Liver (tissue), 9 donors: ENCODE results near the gene TMCO4. TPM values are rescaled to one million over a fixed set of nuclear protein-coding genes. Genes with fewer than 3 reads are reported as not detected.

Experiments used
- DNase-seq: peaks from one replicate; pipeline ENCODE4 v3.0.0-alpha.2; 2017; ENCODE audit warnings: low spot score
- H3K27ac ChIP-seq, 2 donors: one replicate each; pipeline ENCODE4 v1.7.0; 2013; ENCODE audit warnings: inconsistent platforms in 2 of 2, low read length in 2 of 2, control low read depth in 1 of 2, low read depth in 1 of 2, mild to moderate bottlenecking in 1 of 2
- H3K27me3 ChIP-seq, 4 donors: one replicate each; pipeline versions ENCODE4 v1.6.1 to v1.7.0; 2013; ENCODE audit warnings: low read length in 3 of 4, inconsistent platforms in 1 of 4, mild to moderate bottlenecking in 1 of 4, moderate library complexity in 1 of 4; ENCODE audit not compliant: control insufficient read depth in 4 of 4, insufficient read depth in 4 of 4
- H3K36me3 ChIP-seq, 4 donors: one replicate each; pipeline versions ENCODE4 v1.6.1 to v1.7.0; 2013; ENCODE audit warnings: low read length in 3 of 4, mild to moderate bottlenecking in 3 of 4, low read depth in 1 of 4, moderate library complexity in 1 of 4; ENCODE audit not compliant: control insufficient read depth in 4 of 4, insufficient read depth in 3 of 4
- H3K4me1 ChIP-seq, 4 donors: one replicate each; pipeline versions ENCODE4 v1.6.1 to v1.7.0; 2013; ENCODE audit warnings: low read length in 3 of 4, mild to moderate bottlenecking in 3 of 4, moderate library complexity in 1 of 4; ENCODE audit not compliant: control insufficient read depth in 4 of 4, insufficient read depth in 4 of 4
- H3K4me3 ChIP-seq, 3 donors: one replicate each; pipeline versions ENCODE4 v1.6.1 to v1.7.0; 2013; ENCODE audit warnings: low read length in 3 of 3, control low read depth in 1 of 3, low read depth in 1 of 3, mild to moderate bottlenecking in 1 of 3
- H3K9ac ChIP-seq, 2 donors: one replicate each; pipeline ENCODE4 v1.7.0; 2013; ENCODE audit warnings: low read length in 2 of 2, mild to moderate bottlenecking in 2 of 2, moderate library complexity in 2 of 2, control low read depth in 1 of 2, low read depth in 1 of 2
- H3K9me3 ChIP-seq, 4 donors: one replicate each; pipeline versions ENCODE4 v1.6.1 to v1.7.0; 2013; ENCODE audit warnings: low read length in 3 of 4; ENCODE audit not compliant: control insufficient read depth in 4 of 4
- ATF3 ChIP-seq: IDR thresholded peaks from 2 replicates; pipeline ENCODE4 v1.6.1; 2016; ENCODE audit warnings: antibody characterized with exemption
- EGR1 ChIP-seq, 2 donors: IDR thresholded peaks; 2 replicates each; pipeline ENCODE4 v1.6.1; 2016 to 2018; ENCODE audit warnings: antibody characterized with exemption in 2 of 2, low read depth in 2 of 2
- FOXA1 ChIP-seq: IDR thresholded peaks from 2 replicates; pipeline ENCODE4 v1.6.1; 2016; ENCODE audit warnings: antibody characterized with exemption
- FOXA2 ChIP-seq: IDR thresholded peaks from 2 replicates; pipeline ENCODE4 v1.6.1; 2016; ENCODE audit warnings: antibody characterized with exemption
- GABPA ChIP-seq, 2 donors: IDR thresholded peaks in 1 of 2; conservative IDR thresholded peaks in 1 of 2; 2 replicates each; pipeline ENCODE4 v1.6.1; 2016; ENCODE audit warnings: antibody characterized with exemption in 2 of 2, mild to moderate bottlenecking in 1 of 2, moderate library complexity in 1 of 2
- HNF4A ChIP-seq, 2 donors: conservative IDR thresholded peaks; 2 replicates each; pipeline ENCODE4 v1.6.1; 2016; ENCODE audit warnings: antibody characterized with exemption in 2 of 2, mild to moderate bottlenecking in 2 of 2
- HNF4G ChIP-seq: IDR thresholded peaks from 2 replicates; pipeline ENCODE4 v1.6.1; 2016; ENCODE audit warnings: antibody characterized with exemption
- JUND ChIP-seq, 2 donors: IDR thresholded peaks; 2 replicates each; pipeline ENCODE4 v1.6.1; 2016; ENCODE audit warnings: antibody characterized with exemption in 2 of 2
- MAX ChIP-seq: IDR thresholded peaks from 2 replicates; pipeline ENCODE4 v1.6.1; 2016; ENCODE audit warnings: antibody characterized with exemption
- NR2F2 ChIP-seq: IDR thresholded peaks from 2 replicates; pipeline ENCODE4 v1.6.1; 2016; ENCODE audit warnings: antibody characterized with exemption
- RAD21 ChIP-seq, 2 donors: IDR thresholded peaks; 2 replicates each; pipeline ENCODE4 v1.6.1; 2016; ENCODE audit warnings: antibody characterized with exemption in 2 of 2, mild to moderate bottlenecking in 2 of 2
- REST ChIP-seq: IDR thresholded peaks from 2 replicates; pipeline ENCODE4 v1.6.1; 2016; ENCODE audit warnings: antibody characterized with exemption, mild to moderate bottlenecking
- RXRA ChIP-seq, 2 donors: IDR thresholded peaks; 2 replicates each; pipeline ENCODE4 v1.6.1; 2017 to 2018; ENCODE audit warnings: antibody characterized with exemption in 2 of 2, mild to moderate bottlenecking in 1 of 2
- SP1 ChIP-seq: IDR thresholded peaks from 2 replicates; pipeline ENCODE4 v1.6.1; 2018; ENCODE audit warnings: antibody characterized with exemption, mild to moderate bottlenecking
- TAF1 ChIP-seq: conservative IDR thresholded peaks from 2 replicates; pipeline ENCODE4 v1.6.1; 2016; ENCODE audit warnings: antibody characterized with exemption, mild to moderate bottlenecking
- YY1 ChIP-seq: IDR thresholded peaks from 2 replicates; pipeline ENCODE4 v1.6.1; 2016; ENCODE audit warnings: antibody characterized with exemption, mild to moderate bottlenecking
- ZBTB33 ChIP-seq: IDR thresholded peaks from 2 replicates; pipeline ENCODE4 v1.6.1; 2016; ENCODE audit warnings: antibody characterized with exemption
- WGBS: extraction: QIAGEN DNeasy Blood & Tissue Kit; methylation state at CpG from one replicate; pipeline ENCODE4 v1.1.7; 2013; 5-methylcytosine and 5-hydroxymethylcytosine counted together
- polyA plus RNA-seq, 2 donors: library from polyadenylated mRNA; stranded (reverse) in 1 of 2; unstranded in 1 of 2; fragments of 200-250 nt in 1 of 2; fragments of >200 nt in 1 of 2; fragmentation: Nextera tagmentation in 1 of 2; extraction: Ambion mirVana in 1 of 2; gene quantifications; one replicate each; pipeline versions ENCODE4 v1.2.1 to v1.2.3, GENCODE V29; 2013 to 2015
- total RNA-seq, 2 donors: library from RNA; depleted of rRNA; stranded (reverse); fragments of >200 nt; gene quantifications; one replicate each; pipeline ENCODE4 v1.2.3, GENCODE V29; 2014
- donor health status: healthy.
- donor health status: healthy.
- donor health status: healthy.
- donor health status: healthy.
- donor health status: healthy.

TMCO4 gene
- total and polyA plus RNA-seq, 4 donors = 4.0 to 9.5 (median 6.0) TPM

GRCh38 chr1:19813643-19813960 is 13.9 kb upstream of the TMCO4 start:
- WGBS = 76% methylated on average over 4 of the region's 4 CpGs
- H3K36me3 ChIP-seq = no peaks in the 10 kb centered on the region
- no peak overlapping the region for H3K9ac ChIP-seq
- H3K4me1 ChIP-seq = peaks cover 14 to 47% (median 40%) of the 10 kb centered on the region in 4 donors
- no peak overlapping the region for H3K27ac ChIP-seq
- DNase-seq = no peak
- H3K4me3 ChIP-seq = no peak overlapping the region
- no peaks in the 10 kb centered on the region for H3K27me3 ChIP-seq
- TF ChIP-seq SP1 (no peak), NR2F2 (no peak), ZBTB33 (no peak), YY1 (no peak), HNF4A (conservative IDR thresholded peaks at IDR 0.05) (no peak), RAD21 (IDR thresholded peaks at IDR 0.05) (no peak), REST (no peak), FOXA1 (no peak), JUND (IDR thresholded peaks at IDR 0.05) (no peak), HNF4G (no peak), FOXA2 (no peak), MAX (no peak), EGR1 (IDR thresholded peaks at IDR 0.05; ENCODE audit: low read depth in 2 of 2) (no peak), GABPA (IDR thresholded peaks at IDR 0.05 in 1 of 2, conservative IDR thresholded peaks at IDR 0.05 in 1 of 2) (no peak), ATF3 (no peak), TAF1 (no peak), RXRA (IDR thresholded peaks at IDR 0.05) (no peak)
- H3K9me3 ChIP-seq = no peaks in the 10 kb centered on the region

GRCh38 chr1:19812875-19813642 is 13.3 kb upstream of the TMCO4 start:
- WGBS = 81% methylated on average over 15 of the region's 15 CpGs
- peaks cover 13 to 41% (median 34%) of the 10 kb centered on the region in 4 donors for H3K4me1 ChIP-seq
- H3K36me3 ChIP-seq = no peaks in the 10 kb centered on the region
- H3K4me3 ChIP-seq = no peak overlapping the region
- no peaks in the 10 kb centered on the region for H3K27me3 ChIP-seq
- DNase-seq = no peak
- no peak for TF ChIP-seq REST
- no peak for TF ChIP-seq ATF3
- no peak overlapping the region for H3K9ac ChIP-seq
- no peak overlapping the region for H3K27ac ChIP-seq
- H3K9me3 ChIP-seq = no peaks in the 10 kb centered on the region
